ENCODE measurements around the gene FGB.

FGB gene

DNA sequence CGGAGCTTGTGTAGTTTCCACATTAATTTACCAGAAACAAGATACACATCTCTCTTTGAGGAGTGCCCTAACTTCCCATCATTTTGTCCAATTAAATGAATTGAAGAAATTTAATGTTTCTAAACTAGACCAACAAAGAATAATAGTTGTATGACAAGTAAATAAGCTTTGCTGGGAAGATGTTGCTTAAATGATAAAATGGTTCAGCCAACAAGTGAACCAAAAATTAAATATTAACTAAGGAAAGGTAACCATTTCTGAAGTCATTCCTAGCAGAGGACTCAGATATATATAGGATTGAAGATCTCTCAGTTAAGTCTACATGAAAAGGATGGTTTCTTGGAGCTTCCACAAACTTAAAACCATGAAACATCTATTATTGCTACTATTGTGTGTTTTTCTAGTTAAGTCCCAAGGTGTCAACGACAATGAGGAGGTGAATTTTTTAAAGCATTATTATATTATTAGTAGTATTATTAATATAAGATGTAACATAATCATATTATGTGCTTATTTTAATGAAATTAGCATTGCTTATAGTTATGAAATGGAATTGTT lies at the start of gene FGB:
TSS of gene FGB (plus strand) at position 315 of the 558 bp plus-strand sequence. CDS start at position 323, 8 bp downstream.
- no peak for DNase-seq

DNA sequence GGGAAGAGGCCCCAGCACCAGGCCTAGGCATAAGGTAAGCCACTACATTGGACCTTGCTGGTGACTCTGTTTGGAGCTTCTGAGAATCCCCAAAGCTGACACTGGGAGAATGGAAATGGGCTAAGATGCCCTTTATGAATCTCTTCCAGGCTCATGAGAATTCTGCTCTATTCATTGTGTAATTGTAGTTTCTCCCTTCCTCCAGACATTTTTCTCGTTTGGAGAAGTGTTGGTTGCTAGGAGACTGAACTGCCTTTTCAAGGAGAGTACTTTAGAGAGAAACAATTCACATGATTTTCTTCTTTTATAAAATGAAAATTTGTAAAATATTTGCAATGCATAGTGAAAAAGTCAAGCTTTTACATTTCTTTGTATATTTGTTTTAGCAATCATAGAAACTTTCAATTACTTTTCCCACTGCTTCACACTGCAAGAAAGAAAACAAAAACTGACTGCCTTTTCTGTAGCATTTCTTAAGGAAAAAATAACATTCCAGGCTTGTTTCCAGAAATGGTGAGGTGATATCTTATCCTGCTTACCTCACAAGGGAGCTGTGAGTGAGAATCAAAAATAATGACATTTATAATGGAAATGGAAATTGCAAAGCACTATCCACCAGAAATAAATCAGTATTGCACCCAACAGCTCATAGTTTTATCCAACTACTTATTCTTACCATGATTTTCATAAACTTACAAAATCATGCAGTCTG lies 46.3 kb upstream of the FGB start:
- no peak for DNase-seq

DNA sequence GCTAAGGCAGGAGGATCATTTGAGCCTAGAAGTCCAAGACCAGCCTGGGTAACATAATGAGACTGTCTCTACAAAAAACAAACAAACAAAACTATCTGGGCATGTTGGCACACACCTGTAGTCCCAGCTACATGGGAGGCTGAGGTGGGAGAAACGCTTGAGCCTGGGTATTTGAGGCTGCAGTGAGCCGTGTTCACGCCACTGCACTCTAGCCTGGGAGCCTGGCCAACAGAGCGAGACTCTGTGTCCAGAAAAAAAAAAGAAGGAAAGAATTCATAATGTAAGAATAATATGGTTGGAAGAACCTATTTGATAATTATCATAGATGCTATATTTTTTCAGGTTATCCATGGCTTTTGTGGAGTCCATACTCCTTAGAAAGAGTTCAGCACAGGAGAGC lies 45.2 kb upstream of the FGB start:
- no peak for DNase-seq

DNA sequence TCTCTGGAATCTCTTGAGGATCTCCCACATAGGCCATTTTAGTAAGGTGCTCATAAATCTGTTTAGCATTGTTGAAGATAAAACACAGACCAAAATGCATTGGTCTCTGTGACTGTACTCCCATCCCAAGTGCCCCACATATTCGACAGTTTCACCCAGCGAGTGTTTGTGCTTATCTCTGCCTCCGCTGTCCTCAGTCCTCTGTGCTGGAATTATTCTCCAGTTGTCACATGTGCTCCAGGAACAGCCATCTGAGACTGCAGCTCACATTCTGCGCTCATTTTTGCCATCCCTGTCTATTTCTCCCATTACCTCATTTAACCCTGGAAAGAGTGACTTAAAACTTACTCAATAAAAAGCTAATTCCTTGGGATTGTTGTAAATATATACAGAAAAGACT lies 43.6 kb upstream of the FGB start:
- no peak for DNase-seq

DNA sequence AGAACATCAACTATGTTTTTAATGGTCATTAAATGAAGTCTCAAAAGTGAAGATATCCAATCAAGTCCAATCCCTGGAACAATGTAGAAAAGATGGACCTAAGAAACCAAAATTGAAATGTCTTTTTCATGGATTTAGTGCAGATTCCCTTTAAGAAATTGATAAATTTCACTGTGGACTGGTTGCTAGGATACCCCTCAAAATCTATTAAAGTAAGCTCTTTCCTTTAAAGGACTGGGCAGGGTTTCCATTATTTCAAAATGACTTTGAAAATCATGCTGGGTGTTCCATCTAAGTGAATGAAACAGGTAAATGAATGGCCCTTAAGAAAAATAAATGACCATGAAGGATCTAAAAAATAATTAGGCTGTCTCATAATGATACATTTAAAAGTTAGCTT lies 41.2 kb upstream of the FGB start:
- no peak for DNase-seq

DNA sequence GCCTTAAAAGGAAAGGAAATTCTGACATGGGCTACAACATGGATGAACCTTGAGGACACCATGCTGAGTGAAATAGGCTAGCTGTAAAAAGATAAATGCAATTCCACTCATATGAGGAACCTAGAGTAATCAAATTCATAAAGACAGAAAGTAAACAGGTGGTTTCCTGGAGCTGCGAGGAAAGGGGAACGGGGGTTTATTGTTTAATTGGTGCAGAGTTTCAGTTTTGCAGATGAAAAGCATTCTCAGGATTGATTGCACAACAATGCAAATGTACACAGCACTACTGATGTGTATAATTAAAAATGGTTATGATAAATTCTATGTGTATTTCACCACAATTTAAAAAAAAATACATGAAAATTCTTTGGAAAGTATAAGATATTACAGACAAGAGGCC lies 36.7 kb upstream of the FGB start:
- DNase-seq, result no peak

DNA sequence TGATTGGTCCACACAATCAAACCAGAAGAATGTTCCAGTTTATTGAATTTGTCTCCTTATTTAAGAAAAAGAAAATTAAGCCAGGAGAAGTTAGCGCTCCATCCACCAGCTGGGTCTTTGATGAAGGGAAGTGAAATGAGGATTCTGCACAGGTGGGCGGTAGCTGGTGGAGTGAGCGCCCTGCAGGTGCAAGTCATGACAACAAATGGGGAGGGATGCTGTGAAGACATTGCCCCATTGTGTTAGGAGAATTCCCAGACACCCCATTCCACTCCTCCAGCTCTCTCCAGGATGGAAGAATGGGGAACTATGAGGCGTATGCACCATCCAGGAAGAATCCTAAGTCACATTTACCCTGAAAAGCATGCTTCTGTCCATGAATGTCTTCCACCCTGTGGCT lies 35.5 kb upstream of the FGB start:
- no peak for DNase-seq

DNA sequence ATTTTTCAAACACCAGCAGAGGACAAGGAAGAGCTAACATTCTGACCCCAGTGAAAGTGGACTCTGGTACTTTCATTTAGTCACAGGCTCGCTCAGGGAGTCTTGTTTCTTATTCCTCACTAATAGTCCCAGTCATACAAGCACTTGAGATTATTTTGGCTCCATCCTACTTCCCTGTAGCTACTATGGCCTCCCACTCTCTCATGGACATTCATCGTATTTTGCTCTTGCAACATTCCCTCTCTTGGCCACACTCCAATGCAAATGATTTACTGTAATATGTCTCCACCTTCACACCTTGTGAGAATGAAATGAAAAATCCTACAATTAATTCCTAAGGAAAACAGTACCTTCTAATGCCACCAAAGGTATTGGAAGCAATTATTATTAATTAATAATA lies 33.9 kb upstream of the FGB start:
- DNase-seq, result no peak

DNA sequence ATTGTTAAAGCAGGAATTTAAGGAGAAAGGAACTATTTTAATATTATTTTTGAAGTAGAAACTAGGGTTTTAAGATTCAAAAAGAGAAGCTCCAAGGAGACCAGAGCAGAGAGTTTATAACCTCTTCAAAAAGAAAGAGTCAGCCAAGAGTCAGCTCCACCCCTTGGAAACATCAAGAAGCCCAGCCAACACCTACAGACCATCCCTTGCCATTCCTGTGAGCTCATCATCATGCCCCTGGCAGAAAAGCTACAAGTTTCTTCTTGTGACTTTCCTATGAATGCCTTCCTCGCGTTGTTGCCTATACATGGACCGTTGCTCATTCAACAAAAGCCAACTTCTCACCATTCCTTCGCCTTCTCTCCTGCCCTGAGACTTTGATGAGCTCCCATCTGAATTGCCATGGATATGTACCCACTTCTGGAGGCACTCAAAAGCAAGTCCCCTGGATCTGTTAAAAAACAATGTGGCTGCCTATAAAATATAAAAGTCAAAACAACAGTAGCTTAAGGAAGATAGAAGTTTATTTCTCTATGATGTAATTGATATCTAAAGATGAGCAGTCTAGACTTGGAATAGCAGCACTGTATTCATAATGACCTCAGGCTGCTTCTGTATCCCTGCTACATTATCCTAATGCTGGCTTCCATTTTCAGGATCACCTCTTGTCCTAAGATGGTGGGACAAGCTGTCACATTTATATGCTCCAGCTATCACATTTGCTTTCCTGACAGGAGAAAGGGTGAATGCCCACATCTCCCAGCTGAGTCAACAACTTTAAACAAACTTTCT lies 32.9 kb upstream of the FGB start:
- DNase-seq, result no peak

DNA sequence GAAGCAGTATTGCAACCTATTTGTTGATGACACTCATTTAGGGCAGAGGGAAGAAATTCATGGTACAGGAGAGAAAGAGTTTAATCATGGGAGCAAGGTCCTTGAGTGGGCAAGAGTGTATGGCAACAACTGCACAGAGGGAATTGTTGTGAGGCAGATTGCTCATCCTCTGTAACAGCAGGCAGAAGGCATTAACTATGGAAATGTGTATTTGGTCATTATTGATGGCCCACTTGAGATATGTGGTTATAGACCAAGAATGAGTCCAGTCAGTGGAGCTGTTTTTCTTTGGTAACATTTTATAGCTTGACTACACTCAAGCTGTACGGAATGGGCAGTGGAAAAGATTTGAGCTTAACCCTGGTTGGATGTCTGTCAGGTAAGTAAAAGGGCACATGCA lies 28.5 kb upstream of the FGB start:
- no peak for DNase-seq

DNA sequence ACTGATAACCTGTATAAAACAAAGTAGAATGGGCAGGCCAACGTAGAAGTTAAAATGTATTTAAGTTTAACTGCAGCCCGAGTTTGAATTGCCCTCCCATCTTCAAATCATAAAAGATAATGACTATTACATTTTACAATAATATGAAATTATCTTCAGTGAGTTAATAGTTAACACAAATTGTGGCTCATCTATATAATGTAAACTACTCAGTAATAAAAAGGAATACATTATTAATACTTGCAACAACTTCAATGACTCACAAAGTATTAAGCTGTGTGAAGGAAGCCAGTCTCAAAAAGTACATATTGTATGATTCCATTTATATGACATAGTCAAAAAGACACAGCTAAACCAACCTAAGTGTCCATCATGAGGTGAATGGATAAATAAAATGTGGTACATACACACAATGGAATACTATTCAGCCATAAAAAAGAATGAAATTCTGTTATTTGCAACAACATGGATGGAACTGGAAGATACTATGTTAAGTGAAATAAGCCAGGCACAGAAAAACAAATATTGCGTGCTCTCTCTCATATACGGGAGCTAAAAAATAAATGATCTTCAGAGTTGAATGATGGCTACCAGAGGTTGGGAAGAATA lies 20.4 kb upstream of the FGB start:
- no peak for DNase-seq

DNA sequence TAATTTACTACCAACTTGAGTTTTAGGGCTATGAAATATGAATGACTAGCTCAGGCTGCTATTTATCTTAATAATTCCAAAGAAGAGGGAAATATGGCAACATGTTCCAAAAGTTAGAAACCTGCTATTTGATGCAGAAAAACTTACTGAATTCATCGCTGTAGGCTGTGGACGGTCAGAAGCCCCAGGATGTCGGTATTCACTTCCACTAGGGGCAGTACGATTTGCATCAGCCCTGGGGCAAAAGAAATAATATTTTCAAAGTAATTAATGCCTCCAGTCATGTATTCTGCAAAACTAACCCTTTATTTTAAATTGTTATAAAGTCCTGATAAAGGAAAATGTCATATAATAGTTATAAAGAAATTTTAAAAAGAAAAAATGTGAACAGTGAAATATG lies 17.1 kb upstream of the FGB start:
- DNase-seq, result no peak

DNA sequence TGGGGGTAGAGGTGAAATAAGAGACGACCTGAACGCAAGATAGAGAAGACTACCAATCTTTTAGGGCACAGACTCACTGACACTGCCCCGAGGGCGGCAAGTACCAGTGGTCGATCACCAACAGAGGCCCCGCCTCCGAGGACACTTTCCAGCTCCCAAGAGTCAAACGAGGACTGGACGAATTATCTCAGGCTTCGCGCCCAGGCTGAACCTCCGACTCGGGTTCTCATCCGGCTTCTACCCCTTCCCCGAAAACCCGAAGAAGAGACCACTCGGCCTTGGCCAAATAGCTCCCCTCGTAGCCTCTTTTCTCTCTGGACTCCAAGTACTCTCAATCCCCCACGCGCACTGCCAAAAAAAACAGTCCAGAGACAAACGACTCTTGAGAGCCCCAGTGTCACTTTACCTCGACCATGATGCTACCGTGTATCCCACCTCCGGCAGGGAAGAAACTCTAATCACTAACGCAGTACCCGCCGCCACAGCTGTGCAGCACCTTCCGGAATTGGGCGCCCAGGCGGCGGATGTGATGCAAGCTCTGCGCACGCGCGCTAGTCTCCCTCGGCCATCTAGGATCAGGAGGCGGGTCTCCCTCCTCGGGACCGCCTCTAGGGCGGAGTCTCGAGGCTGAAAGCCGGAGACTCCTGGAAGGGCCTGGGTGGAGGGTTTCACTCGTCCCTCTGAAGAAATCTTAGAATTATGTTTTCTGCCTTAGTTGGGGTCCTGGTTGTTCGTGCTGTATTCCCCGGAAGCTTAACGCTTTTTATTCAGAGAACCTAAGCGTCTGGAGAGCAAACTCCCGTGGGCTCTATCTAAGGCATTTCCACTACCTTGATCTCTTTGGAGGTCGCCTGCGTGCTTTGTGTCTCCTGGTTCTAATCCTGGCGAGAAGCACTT lies 12.7 kb upstream of the FGB start, which contains the start of gene PLRG1:
TSS of gene PLRG1 (minus strand) at position 507 of the 897 bp plus-strand sequence. CDS start at position 415, 92 bp downstream.
- DNase-seq, result peak; percentile 97

DNA sequence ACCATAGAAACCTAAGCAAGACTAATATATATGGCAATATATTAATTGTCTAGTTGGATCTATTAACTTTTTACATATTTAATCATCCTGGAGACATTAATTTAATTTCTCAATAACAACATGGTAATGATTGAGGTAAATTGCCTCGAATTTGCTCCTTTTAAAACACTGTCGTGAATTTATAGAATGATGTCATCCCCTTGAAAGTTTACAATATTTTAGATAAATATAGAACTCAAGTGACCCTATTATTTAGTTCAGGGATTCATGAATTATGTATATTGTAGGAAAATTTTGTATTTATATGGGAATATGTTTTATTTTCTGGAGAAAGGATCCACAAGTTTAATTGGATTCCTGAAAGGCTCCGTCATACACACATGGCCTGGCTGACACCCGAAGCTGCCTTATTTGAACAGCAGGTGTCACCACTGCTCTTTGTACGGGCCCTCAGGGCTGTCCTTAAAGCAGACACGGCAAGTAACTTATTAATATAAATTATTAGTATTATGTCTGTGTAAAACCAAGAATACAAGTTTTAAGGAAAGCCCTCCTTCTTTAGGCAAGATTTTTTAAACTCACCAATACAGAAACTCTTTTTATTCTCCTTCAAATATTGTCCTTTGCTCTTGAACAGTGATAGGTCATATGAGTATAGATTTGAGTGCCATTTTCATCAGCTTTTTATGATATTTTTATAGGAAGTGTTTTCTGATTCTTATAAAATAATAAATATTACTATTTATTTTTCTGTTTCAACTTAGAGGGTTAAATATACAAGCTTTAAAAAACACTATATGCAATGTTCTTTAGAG lies 10.7 kb upstream of the FGB start:
- DNase-seq, result peak; percentile 78

DNA sequence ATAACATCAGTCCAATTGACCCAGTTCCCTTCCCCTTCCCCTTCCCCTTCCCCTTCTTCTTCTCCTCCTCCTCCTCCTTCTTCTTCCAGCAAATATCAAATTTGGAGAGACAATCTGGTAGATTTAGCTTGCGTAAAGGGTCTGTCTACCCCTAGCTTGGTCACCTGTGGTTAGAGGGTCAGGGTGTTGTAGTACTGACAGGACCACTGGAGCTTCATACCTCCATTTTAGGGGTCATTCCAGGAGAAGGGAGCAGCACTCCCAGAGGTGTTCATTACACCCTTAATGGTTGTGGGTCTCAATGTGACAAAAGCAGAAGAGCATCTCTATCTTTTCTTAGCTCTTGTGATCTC lies 3.7 kb upstream of the FGB start:
- DNase-seq, result no peak

DNA sequence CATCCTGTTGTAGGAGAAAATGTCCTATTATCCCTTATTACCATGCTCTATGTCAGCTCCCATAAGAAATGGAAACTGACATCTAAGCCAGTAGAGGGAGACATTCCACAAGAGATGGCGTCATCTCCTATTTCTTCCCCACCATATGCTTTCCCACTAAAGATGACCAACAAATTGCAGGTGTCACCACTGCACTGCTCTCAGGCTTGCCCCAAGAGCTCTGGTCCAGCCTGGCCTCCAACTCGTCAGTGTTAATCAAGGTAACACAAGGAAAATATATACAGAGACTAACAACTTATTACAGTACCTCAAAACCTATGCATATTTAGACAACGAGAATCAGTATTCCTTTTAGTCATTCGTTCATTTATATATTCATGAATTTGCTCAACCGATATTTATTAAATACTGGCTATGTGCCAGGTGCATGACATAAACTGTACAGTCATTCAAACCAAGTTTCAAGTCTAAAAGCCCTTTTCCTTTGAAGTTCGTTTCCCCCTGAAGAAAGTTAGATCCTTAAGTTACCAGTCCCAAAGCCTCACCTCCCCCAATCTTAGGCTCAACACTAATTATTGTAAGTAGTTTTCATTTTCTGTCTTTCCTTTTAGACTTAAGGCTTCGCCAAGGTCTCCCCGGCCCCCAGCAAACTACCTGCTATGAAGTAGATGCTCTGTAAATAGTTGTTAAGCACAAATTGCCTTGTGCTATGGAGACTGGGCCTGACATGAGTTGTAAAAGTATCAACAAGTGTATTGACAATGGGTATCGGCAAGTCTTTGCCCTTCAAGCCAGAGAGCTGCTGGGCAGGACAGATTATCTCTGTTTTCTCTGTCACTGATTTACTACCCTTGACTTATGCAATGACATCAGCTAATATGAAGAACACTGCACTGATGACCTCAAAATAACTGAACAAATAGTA lies 3.1 kb upstream of the FGB start:
- no peak for DNase-seq

DNA sequence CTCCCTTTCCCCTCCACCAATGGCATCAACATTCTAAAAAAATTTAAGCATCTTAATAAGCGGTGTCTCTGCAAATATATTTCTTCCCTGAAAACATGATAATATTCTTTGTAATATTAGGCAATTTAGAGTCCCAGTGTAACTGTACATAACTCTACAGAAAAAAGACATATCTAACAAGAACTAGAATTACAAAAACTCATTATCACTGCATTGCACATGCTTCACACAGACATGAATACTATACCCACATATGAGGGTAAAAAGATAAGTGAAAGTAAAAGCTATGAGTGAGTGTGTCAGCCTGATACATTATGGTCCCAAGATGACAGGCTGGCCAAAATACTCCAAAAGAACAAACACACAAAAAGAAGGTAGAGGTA lies 2.4 kb upstream of the FGB start:
- no peak for DNase-seq

DNA sequence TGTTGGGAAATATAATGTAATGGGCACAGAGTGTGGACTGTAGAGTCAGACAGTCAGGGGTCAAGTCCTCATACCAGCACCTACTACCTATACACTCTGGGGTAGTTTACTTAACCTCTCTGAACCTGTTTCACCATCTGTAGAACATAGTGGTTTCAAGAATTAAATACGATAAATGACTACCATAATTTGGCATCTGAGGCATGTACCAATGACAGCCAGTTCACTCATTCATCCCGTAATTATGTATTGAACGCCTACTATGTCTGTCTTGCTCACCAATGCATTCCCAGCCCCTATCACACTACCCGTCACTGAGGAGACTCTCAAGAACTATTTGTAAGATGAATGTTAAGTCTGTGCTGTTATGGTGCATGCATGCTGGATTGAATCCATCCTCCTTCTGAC lies 2.0 kb upstream of the FGB start:
- no peak for DNase-seq

DNA sequence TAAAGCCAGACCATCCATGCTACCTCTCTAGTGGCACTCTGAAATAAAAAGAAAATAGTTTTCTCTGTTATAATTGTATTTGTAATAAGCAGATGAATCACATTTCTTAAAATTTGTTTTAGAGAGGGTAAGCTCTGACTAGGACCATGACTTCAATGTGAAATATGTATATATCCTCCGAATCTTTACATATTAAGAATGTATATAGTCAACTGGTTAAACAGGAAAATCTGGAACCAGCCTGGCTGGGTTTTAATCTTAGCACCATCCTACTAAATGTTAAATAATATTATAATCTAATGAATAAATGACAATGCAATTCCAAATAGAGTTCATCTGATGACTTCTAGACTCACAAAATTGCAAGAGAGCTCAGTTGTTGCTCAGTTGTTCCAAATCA lies 1.5 kb downstream of the FGB start:
- DNase-seq, result no peak

DNA sequence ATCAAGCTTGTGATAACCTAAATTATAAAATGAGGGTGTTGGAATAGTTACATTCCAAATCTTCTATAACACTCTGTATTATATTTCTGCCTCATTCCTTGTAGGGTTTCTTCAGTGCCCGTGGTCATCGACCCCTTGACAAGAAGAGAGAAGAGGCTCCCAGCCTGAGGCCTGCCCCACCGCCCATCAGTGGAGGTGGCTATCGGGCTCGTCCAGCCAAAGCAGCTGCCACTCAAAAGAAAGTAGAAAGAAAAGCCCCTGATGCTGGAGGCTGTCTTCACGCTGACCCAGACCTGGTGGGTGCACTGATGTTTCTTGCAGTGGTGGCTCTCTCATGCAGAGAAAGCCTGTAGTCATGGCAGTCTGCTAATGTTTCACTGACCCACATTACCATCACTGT lies 2.9 kb downstream of the FGB start:
- no peak for DNase-seq

All from stimulated activated CD4-positive, alpha-beta T cell treated with anti-CD3 and anti-CD28 coated beads, Interleukin-4, amount 100 ng/mL, for 24 hours (primary cell).